GM19351 (cell line): Measurements from ENCODE around the gene GPN2.
A peak's percentile ranks its signal among the peaks of the same experiment; 100 is the strongest.
"Not testable (repeated sequence)": the region's sequence is repeated elsewhere in the genome, so short reads cannot be mapped to it uniquely, and the experiment has no call there.

Source experiments
- ATAC-seq: cut with Tn5 transposase; IDR thresholded peaks from one replicate; pipeline ENCODE4 v1.9.1; 2021; ENCODE audit warnings: mild to moderate bottlenecking, moderate library complexity; ENCODE audit not compliant: unreplicated experiment

The GPN2 gene

GRCh38 chr1:26900815-26901511, 10.9 kb upstream of the GPN2 start:
- no peak for ATAC-seq

- no peak for ATAC-seq
Measured at GRCh38 chr1:26900001-26900814, 10.1 kb upstream of the GPN2 start, which contains the start of gene GPATCH3. Gene GPATCH3, minus strand, starts transcription at chr1:26900467. Its CDS starts 25 bp downstream, at chr1:26900442.

GRCh38 chr1:26897351-26897750, 7.3 kb upstream of the GPN2 start:
- ATAC-seq = no peak

GRCh38 chr1:26894263-26894662, 4.2 kb upstream of the GPN2 start:
- ATAC-seq = no peak

GRCh38 chr1:26890467-26890796, 349 bp upstream of the GPN2 start:
- ATAC-seq = peak; percentile 17

DNA sequence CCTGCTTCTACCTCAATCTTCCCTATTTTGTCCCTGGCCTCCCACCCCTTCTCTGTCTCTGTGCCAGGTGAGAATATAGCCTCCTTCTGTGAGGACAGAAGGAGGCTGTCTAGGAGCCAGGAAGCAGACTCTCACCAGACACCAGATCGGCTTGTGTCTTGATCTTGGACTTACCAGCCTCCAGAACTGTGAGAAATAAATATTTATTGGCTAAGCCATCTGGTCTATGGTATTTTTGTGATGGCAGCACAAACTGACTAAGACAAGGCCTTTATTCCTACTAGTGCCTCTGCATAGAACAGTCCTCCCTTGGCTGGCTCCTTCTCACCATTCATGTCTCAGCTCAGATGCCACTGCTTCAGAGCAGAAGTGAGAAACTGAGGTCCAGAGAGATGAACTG, 1.9 kb downstream of the GPN2 start:
- ATAC-seq = no peak

DNA sequence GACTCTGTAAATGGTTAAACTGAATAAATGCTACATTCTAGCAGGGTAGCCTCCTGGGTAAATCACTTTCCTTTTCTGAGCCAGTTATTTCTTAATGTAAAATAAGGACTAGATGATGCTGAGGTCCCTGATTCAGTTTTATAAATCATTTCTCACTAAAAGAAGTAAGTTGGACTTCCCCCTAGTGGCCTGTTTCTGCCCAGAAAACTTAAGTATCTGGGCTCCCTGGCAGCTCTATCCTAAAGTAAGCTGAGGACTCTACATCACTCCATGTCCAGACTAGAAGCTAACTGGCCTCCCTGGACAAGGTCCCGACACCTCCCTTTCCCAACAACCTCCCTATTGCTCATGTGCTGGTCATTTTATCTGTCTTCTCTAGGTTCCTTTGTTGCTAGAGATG, 3.0 kb downstream of the GPN2 start:
- ATAC-seq = no peak

- ATAC-seq = no peak
Measured at GRCh38 chr1:26882696-26883463, 7.2 kb downstream of the GPN2 start.

DNA sequence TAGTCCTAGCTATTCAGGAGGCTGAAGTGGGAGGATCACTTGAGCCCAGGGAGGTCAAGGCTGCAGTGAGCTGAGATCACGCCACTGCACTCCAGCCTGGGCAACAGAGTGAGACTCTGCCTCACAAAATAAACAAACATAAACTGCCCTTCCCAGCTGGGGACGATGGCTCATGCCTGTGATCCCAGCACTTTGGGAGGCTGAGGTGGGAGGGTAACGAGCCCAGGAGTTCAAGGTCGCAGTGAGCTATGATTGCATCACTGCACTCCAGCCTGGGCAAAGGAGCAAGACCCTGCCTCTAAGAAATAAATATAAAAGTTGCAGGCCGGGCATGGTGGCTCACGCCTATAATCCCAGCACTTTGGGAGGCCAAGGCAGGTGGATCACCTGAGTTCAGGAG, 8.5 kb downstream of the GPN2 start:
- ATAC-seq = not testable (repeated sequence)

DNA sequence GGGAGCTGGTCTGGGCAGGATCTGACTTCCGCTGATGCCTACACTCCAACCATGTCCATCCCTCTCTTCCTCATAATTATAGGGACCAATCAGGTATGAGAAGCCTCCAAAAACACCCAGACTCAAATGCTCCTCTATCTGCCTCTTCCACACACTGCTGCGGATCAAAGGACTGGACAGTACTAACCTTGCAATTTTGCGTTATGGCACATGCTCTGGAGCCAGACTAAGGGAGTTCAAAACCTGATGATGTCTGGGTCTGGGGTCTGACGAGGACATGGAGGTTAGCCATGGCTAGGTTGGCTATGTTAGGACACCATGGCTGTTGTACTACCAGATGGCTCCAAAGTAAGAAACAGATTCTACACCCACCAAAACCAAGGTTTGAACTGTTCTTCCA, 10.3 kb downstream of the GPN2 start:
- ATAC-seq = no peak

DNA sequence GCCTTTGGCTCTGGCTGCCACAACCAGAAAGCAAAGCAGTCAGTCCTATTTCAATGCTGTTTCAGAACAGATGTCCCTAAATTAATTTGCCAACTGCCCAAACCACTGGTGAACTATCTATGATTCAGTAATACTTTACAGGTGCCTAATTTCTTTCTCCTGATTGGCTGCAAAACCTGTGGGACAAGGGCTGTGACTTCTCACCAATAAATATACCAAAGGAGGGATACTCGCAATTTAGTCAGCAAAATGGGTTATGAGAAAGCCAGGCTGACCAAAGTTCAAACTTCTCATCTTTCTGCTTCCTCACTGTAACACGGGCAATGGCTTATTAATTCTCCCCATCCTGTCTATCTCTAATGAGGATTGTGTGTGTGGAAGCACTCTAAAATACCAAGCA, 12.8 kb downstream of the GPN2 start:
- no peak for ATAC-seq

- ATAC-seq = no peak
Measured at GRCh38 chr1:26874896-26875295, 15.2 kb downstream of the GPN2 start.

GRCh38 chr1:26873097-26873496, 17.0 kb downstream of the GPN2 start:
- not testable (repeated sequence) for ATAC-seq

DNA sequence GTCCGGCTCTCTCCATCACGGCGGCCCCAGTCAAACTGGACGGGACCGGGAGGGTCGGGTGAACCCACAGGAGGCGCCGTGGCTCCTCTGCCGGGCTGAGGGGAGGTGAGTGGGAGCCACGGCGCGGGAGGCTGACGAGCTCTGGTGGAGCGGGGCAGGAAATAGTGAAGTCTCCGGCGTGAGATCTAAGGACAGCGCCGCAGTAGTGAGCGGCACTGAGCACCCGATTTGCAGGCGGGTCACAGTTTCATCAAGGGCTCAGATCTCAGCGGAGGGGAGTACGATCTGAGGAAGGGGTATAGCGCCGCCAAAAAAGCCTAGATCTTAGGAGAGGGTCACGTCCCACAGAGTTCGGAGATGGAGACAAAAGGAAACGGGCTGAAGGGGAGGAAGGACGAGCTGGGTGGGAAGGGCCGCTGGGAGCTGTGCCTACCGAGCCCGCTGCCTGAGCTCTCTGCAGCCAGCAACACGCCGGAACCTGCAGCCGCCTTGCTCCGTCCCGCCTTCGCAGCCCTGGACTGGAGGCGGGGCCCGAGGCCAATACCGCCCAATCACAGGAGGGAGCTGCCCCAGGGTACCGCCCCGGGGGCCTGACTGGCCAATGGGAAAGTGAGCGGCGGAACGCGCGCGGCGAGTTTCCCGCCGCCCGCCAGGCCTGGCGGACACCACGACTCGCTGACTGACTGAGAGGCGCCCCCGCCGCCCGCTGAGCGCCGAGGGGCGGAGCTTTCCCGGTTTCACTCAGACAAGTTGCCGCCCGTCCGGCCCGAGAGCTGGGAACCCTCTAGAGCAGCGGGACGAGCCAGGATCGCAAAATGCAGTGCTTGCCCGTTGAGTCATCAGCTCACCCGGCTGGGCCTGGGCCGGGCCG, 25.2 kb downstream of the GPN2 start:
- ATAC-seq = peak; percentile 88

DNA sequence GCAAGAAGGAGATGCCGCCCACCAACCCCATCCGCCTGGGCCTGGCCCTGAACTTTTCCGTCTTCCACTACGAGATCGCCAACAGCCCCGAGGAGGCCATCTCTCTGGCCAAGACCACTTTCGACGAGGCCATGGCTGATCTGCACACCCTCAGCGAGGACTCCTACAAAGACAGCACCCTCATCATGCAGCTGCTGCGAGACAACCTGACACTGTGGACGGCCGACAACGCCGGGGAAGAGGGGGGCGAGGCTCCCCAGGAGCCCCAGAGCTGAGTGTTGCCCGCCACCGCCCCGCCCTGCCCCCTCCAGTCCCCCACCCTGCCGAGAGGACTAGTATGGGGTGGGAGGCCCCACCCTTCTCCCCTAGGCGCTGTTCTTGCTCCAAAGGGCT, 26.4 kb downstream of the GPN2 start:
- ATAC-seq = no peak

GRCh38 chr1:26862781-26863684, 27.1 kb downstream of the GPN2 start, which contains the start of gene SFN:
Gene SFN, plus strand, starts transcription at chr1:26863149. Its CDS starts 64 bp downstream, at chr1:26863213.
- ATAC-seq = no peak

- ATAC-seq = no peak
Measured at GRCh38 chr1:26861889-26862378, 28.1 kb downstream of the GPN2 start.

DNA sequence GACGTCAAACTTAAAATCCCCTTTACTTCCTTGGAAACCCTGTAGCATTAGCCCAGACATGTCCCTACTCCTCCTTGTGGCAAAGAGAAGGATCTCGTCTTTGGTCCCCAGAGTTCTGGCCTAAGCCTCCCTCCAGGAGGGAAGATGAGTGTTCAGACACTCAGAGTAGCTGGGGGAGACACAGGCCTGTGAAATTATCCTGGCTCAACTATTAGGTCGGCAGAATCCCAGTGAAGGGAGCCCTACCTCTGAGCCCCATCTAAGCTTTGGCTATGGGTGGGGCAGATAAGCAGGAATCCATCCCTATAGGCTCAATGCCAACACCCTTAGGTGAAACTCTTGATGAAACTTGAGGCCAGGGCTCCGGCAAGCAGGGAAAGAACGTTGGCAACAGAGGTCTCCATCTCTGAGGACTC, 28.8 kb downstream of the GPN2 start:
- ATAC-seq = no peak

DNA sequence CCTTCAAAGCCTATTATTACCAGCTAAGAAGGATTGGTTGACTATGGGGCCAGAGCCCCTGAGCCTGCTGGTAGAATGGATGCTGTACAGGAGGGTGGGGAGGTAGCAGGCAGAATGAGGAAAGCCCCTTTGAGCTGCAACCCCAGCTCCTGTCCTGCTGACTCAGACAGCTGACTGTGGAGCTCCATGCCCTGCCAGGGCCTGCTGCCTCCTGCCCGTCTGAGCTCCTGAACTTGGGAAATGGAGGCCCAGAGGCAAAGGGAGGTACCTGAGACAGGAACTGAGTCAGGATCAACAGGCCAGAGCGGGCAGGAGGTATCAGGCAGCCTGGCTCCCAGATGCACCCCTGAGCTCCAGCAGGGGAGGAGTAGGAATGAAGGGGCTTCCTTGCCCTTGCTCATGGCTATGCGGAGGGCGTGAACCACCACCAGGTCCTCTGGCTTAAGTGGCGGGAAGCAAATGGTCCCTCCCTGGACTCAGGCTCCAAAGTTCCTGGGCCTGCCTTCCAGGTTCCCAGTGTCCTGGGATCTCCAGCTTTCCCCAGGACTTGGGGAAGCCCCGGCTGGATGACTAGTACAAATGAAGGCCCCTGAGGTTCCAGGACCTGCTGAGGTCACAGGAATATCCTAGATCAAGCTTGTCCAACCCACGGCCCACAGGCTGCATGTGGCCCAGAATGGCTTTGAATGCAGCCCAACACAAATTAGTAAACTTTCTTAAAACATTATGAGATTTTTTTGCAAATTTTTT, 31.0 kb downstream of the GPN2 start:
- ATAC-seq = no peak
